T47D (cell line): Measurements from ENCODE around the gene CALML6.

ENCODE experiments used
- DNase-seq, 2 experiments: peaks; one replicate each; pipeline versions ENCODE4 v3.0.0 to v3.0.0-alpha.2; 2011 to 2012; ENCODE audit warnings: low read depth in 1 of 2, low spot score in 1 of 2
- JUND ChIP-seq: IDR thresholded peaks from 2 replicates; pipeline ENCODE4 v1.6.1; 2012; ENCODE audit warnings: low read depth
- in situ Hi-C: cut with HindIII; loops from 2 replicates; pipeline ENCODE4 v1.10.0; 2016; ENCODE audit warnings: low sequenced_read_pairs, low pct_unique_long_range_greater_than_20kb

Gene CALML6, protein sequence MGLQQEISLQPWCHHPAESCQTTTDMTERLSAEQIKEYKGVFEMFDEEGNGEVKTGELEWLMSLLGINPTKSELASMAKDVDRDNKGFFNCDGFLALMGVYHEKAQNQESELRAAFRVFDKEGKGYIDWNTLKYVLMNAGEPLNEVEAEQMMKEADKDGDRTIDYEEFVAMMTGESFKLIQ

GRCh38 chr1:1914971-1915692 is at the start of gene CALML6:
CALML6 (plus strand) TSS chr1:1915260; CDS start chr1:1915281, 21 bp downstream.
- in situ Hi-C loops, result no loop called here
- no peak for TF ChIP-seq JUND
- DNase-seq, result no peak

GRCh38 chr1:1867164-1867563 is 47.9 kb upstream of the CALML6 start:
- no peak for TF ChIP-seq JUND
- no peak for DNase-seq
- in situ Hi-C loops, result no loop called here

GRCh38 chr1:1869469-1869868 is 45.6 kb upstream of the CALML6 start:
- DNase-seq, result no peak
- no peak for TF ChIP-seq JUND
- in situ Hi-C loops, result no loop called here

- DNase-seq, result no peak
- TF ChIP-seq JUND, result no peak
- in situ Hi-C loops, result no loop called here
Observed at GRCh38 chr1:1872329-1872994, 42.6 kb upstream of the CALML6 start.

- peak in 1 of 2 experiments; percentile 29 for DNase-seq
- in situ Hi-C loops, result no loop called here
- TF ChIP-seq JUND, result no peak
Observed at GRCh38 chr1:1873186-1873585, 41.9 kb upstream of the CALML6 start.

DNA sequence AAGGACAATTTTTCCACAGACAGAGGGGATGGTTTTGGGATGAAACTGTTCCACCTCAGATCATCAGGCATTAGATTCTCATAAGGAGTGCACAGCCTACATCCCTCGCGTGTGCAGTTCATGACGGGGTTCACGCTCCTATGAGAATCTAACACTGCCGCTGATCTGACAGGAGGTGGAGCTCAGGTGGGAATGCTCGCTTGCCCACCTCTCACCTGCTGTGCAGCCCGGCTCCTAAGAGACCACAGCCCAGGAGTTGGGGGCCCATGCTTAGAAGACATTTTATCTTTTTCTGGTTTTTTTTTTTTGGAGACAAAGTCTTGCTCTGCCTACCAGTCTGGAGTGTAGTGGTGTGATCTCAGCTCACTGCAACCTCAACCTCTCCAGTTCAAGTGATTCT is 40.2 kb upstream of the CALML6 start:
- DNase-seq, result no peak
- in situ Hi-C loops, result no loop called here
- no peak for TF ChIP-seq JUND

DNA sequence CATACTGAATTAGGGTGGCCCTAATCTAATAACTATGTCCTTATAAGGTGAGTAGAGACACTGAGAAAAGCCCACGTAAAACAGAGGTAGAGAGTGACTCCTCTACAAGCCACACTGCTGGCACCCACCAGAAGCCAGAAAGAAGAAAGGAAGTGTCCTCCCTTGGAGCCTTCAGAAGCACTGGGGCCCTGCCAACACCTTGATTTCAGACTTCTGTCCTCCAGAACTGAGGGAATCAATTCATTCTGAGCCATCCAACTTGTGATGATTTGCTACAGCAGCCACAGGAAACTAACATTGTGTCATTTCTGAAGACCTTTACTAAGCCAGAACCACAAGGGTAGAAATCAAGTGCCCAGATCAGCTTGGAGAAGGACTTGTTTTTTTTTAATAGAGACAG is 39.1 kb upstream of the CALML6 start:
- in situ Hi-C loops, result no loop called here
- DNase-seq, result no peak
- TF ChIP-seq JUND, result no peak

GRCh38 chr1:1876335-1876930 is 38.6 kb upstream of the CALML6 start:
- DNase-seq, result no peak
- TF ChIP-seq JUND, result no peak
- in situ Hi-C loops, result no loop called here

GRCh38 chr1:1877865-1878436 is 37.1 kb upstream of the CALML6 start:
- no peak for TF ChIP-seq JUND
- in situ Hi-C loops, result no loop called here
- DNase-seq, result no peak

GRCh38 chr1:1879942-1880341 is 35.1 kb upstream of the CALML6 start:
- in situ Hi-C loops, result no loop called here
- TF ChIP-seq JUND, result no peak
- DNase-seq, result no peak

DNA sequence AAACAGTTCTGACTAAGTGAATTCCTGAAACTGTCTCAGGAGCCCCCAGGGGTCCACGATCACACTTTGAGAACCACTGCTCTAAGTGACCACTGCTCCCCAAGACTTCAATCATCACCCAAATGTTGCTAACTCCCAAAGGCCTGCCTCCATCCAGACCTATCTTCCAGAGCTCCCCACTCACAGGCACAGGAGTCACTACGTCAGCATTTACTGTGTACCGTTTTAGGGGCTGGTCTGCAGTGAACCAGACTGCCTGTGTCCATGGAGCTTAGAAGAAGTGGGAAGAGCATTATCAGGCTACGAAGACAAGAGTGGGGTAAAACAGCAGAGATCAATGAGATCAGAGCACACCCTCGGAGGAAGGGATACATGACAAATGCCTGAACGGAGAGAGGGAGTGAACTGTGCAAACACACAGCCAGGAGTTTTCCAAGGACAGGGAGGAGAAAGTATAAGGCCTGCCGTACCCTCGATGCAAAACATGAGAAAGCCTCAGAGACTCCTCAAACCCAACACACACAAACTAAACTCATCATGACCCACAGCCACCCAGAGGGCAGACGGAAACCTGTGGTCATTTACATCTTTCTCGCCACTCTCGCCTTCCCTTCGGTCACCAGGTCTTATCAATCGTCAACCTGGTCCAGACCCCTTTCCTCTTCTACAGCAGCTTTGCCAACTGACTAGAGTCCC is 34.3 kb upstream of the CALML6 start:
- no peak for DNase-seq
- TF ChIP-seq JUND, result no peak
- in situ Hi-C loops, result no loop called here

DNA sequence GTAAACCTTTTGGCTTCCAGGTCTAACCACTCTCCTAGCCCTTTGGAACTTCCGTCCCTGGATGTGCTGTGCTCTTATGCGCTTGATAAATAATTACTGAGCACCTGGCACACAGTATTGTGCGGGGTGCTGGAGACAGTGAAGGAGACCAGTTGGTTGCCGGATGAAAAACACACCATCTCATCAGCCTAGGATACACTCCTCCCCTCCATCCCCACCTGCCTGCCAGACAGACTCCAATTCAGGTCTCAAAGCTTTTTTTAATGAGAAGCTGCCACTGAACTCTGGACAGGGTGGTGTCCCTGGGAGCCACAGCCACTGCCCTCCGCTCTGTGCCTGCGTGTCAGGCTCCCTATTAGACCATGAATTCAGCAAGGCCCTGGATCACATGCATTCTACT is 33.3 kb upstream of the CALML6 start:
- in situ Hi-C loops, result no loop called here
- DNase-seq, result no peak
- TF ChIP-seq JUND, result no peak
